Upper lobe of left lung (tissue), 4 donors: ENCODE data around the gene BCOR.

ENCODE experiments used
- CTCF ChIP-seq, 6 experiments: fragments of 450-650 bp in 4 of 6; fragments of 200-600 bp in 2 of 6; sonication (generic) in 2 of 6; IDR thresholded peaks; one replicate each; pipeline ENCODE4 v1.5.1; 2016 to 2019; ENCODE audit warnings: antibody characterized with exemption in 6 of 6
- POLR2A ChIP-seq, 4 donors: fragments of 450-650 bp; IDR thresholded peaks; one replicate each; pipeline ENCODE4 v1.5.1; 2016 to 2017; ENCODE audit warnings: antibody characterized with exemption in 4 of 4, mild to moderate bottlenecking in 2 of 4

DNA sequence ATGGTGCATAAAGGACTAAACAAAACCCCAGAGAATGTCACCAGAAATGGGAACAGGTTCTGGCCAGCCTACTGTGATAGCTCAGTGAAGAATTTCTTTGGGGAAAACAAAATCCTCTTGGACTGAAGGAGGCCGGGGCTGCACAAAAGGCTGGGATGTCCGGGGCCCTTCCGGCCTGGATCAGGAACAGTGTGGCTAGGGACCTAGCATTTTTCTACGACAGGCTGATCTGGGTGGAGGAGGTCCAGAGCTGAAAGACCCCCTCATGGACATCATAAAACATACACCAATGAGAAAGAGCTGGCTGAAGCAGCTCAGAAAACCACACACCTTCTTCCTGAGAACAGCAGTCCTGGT, 94.7 kb downstream of the BCOR start:
- TF ChIP-seq POLR2A (IDR thresholded peaks at IDR 0.05), result no peak
- TF ChIP-seq CTCF (IDR thresholded peaks at IDR 0.05), result no peak
